GM18508 (cell line): Measurements from ENCODE around the gene ZNF587.
"Not testable (repeated sequence)": the region's sequence is repeated elsewhere in the genome, so short reads cannot be mapped to it uniquely, and the experiment has no call there.

Experiments
- ATAC-seq: cut with Tn5 transposase; IDR thresholded peaks from one replicate; pipeline ENCODE4 v1.9.1; 2021; ENCODE audit warnings: moderate number of reproducible peaks; ENCODE audit not compliant: insufficient read depth, unreplicated experiment

Gene ZNF587

GRCh38 chr19:57821095-57821494 is 28.6 kb upstream of the ZNF587 start:
- not testable (repeated sequence) for ATAC-seq

GRCh38 chr19:57821501-57821900 is 28.2 kb upstream of the ZNF587 start:
- not testable (repeated sequence) for ATAC-seq

- ATAC-seq: not testable (repeated sequence)
Observed at GRCh38 chr19:57823155-57823554, 26.5 kb upstream of the ZNF587 start.

DNA sequence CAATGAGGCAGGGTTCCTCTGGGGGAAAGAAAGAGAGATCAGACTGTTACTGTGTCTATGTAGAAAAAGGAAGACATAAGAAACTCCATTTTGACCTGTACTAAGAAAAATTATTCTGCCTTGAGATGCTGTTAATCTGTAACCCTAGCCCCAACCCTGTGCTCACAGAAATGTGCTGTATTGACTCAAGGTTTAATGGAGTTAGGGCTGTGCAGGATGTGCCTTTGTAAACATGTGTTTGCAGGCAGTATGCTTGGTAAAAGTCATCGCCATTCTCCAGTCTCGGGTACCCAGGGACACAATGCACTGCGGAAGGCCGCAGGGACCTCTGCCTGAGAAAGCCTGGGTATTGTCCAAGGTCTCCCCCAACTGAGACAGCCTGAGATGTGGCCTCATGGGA is 26.1 kb upstream of the ZNF587 start:
- not testable (repeated sequence) for ATAC-seq

GRCh38 chr19:57825511-57825910 is 24.1 kb upstream of the ZNF587 start:
- ATAC-seq: no peak

- ATAC-seq: no peak
Observed at GRCh38 chr19:57829316-57829715, 20.3 kb upstream of the ZNF587 start.

GRCh38 chr19:57830071-57830602 is 19.5 kb upstream of the ZNF587 start, which contains the start of gene ZNF587B:
Gene ZNF587B (plus strand): TSS chr19:57830299. CDS start chr19:57830529, 230 bp downstream.
- no peak for ATAC-seq

- not testable (repeated sequence) for ATAC-seq
Observed at GRCh38 chr19:57836991-57837390, 12.7 kb upstream of the ZNF587 start.

- ATAC-seq: not testable (repeated sequence)
Observed at GRCh38 chr19:57838622-57839191, 11.0 kb upstream of the ZNF587 start.

DNA sequence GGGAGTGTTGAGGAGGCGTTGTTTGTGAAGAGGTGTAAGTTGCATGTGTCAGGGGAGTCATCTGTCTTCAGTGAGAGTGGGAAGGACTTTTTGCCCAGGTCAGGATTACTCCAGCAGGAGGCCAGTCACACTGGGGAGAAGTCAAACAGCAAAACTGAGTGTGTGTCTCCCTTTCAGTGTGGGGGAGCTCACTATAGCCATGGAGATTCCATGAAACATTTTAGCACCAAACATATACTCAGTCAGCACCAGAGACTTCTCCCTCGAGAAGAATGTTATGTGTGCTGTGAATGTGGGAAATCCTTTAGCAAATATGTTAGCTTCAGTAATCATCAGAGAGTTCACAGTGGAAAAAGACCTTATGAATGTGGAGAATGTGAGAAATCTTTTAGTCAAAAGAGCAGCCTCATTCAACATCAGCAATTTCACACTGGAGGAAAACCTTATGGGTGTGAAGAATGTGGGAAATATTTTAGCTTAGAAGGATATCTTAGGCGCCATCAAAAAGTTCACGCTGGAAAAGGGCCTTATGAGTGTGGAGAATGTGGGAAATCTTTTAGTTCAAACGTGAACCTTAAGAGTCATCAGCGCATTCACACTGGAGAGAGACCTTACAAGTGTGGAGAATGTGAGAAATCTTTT is 8.4 kb upstream of the ZNF587 start:
- ATAC-seq: no peak

DNA sequence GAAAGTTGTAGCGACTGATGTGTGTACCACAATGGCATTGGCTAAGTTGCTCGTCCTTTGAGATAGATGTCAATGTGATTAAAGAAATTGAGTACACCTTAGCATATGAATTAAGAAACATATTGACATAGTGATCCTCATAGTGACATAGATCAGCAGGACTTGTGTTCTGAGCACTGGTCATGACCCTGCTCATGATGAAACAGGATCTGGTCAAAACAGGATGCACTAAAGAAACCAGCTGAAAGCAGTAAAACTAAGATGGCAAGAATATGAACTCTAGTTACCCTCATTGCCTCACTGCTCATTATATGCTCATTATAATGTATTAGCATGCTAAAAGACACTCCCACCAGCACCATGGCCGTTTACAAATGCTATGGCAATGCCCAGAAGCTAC is 2.5 kb upstream of the ZNF587 start:
- not testable (repeated sequence) for ATAC-seq

GRCh38 chr19:57849162-57849665 is 445 bp upstream of the ZNF587 start:
- not testable (repeated sequence) for ATAC-seq

- no peak for ATAC-seq
Observed at GRCh38 chr19:57850553-57851017, 926 bp downstream of the ZNF587 start.

- not testable (repeated sequence) for ATAC-seq
Observed at GRCh38 chr19:57851812-57852603, 2.3 kb downstream of the ZNF587 start.

- not testable (repeated sequence) for ATAC-seq
Observed at GRCh38 chr19:57854117-57854516, 4.5 kb downstream of the ZNF587 start.

- ATAC-seq: not testable (repeated sequence)
Observed at GRCh38 chr19:57862351-57862750, 12.7 kb downstream of the ZNF587 start.

DNA sequence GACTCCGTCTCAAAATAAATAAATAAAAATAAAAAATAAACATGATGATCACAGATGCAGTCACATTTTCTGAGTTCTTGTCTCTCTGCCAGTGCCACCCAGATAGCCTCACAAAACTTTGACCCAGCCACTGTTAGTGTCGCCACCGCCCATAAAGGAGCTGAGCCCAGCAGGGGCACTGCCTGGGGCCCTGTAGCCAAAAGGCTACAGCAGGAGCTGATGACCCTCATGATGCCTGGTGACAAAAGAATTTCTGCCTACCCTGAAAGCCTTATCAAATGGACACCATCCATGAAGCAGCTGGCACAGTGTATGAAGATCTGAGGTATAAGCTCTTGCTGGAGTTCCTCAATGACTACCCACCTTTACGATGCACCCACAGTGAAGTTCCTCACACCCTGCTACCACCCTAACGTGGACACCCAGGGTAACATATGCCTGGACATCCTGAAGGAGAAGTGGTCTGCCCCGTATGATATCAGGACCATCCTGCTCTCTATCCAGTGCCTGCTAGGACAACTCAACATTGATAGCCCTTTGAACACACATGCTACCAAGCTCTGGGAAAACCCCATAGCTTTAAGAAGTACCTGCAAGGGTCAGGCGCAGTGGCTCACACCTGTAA is 18.3 kb downstream of the ZNF587 start:
- no peak for ATAC-seq

DNA sequence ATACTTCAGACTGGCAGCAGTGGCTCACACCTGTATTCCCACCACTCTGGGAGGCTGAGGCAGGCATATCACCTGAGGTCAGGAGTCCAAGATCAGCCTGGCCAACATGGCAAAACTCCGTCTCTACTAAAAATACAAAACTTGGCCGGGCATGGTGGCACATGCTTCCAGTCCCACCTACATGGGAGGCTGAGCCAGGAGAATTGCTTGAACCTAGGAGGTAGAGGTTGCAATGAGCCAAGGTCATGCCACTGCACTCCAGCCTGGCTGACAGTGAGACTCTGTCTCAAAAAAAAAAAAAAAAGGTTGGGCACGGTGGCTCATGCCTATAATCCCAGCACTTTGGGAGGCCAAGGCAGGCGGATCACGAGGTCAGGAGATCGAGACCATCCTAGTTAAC is 20.0 kb downstream of the ZNF587 start:
- not testable (repeated sequence) for ATAC-seq

DNA sequence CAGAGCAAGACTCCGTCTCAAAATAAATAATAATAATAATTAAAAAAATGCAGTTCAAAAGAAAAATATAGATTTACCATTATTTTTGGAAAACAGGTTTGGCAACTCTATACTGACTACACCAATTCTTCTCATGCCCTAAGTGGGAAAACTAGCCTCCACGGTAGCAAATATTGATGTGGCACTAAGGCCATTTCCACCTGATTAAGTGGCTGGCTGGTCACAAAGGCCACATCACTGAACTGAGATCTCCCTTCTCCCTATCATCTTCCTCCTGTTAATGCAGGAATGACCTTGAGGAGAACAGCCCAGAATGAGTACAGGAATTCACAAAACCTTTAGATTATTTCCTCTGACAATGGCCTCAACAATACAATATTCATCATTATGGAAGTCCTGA is 20.6 kb downstream of the ZNF587 start:
- no peak for ATAC-seq

DNA sequence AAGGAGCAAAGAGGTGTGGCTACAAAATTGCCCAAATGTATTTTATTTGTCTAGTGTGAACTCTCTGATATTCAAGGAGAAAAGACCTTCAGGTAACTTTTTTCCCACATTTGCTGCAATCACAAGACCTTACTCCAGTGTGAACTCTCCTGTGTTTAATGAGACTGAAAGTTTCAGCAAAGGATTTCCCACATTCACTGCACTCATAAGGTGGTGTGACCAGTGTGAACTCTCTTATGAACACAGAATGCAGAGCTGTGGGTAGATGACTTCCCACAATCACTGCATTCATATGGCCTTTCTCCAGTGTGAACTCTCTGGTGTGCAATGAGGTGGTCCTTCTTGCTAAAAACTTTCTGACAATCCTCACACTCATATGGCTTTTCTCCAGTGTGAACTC is 22.8 kb downstream of the ZNF587 start:
- ATAC-seq: no peak
